Measurements from ENCODE around the gene CHRD. TPM values are rescaled to one million over a fixed set of nuclear protein-coding genes. Genes with fewer than 3 reads are reported as not detected.
A peak's percentile ranks its signal among the peaks of the same experiment; 100 is the strongest.

CHRD gene
- total and polyA plus RNA-seq, 9 of the 15 experiments (the other 6 are each of a cell fraction or from before 2014, with no cell fraction given): 0.11 to 1.3 (median 0.59) TPM; not detected in 3

GRCh38 chr3:184333190-184333589 lies 46.7 kb upstream of the CHRD start:
- peaks cover 22% of the 10 kb centered on the region for H3K79me2 ChIP-seq (ENCODE audit: control insufficient read depth, insufficient read depth, low read length)
- WGBS (ENCODE audit: insufficient coverage, low coverage, missing lambda C conversion rate): 37% methylated on average over 6 of the region's 6 CpGs
- no TSS peak for BruUV-seq (replicated peaks)
- H3K9me1 ChIP-seq (ENCODE audit: control insufficient read depth, insufficient read depth, low read length): peaks cover 11% of the 10 kb centered on the region
- CTCF ChIA-PET (ENCODE audit: low intra/inter-chr PET ratio): no interaction called here
- peaks cover 24% of the 10 kb centered on the region for H4K20me1 ChIP-seq (replicated peaks; ENCODE audit: control insufficient read depth, insufficient read depth, low read length)
- H3K27ac ChIP-seq (ENCODE audit: extremely low read depth, low read depth, low read length): peak overlapping the region; percentile 83; the same call in 2 of the 3 replicates
- H3K36me3 ChIP-seq (ENCODE audit: control insufficient read depth, insufficient read depth, low read length): peaks cover 73% of the 10 kb centered on the region
- in situ Hi-C loops (cut with MboI) (no loop called here), intact Hi-C loops (cut with micrococcal nuclease) (no loop called here)
- no peak overlapping the region for H3K4me3 ChIP-seq
- DNase-seq (ENCODE audit: extremely low read depth in 1 of 4, low spot score in 3 of 4) (peak in 1 of 4 experiments; percentile 58), ATAC-seq (no peak), FAIRE-seq (peak; percentile 48)
- no peak overlapping the region; a peak in 1 of 4 replicates for H3K9ac ChIP-seq (ENCODE audit: insufficient read depth in 1 of 2, low read depth in 2 of 2, low read length in 2 of 2)
- no peak overlapping the region for H3K4me2 ChIP-seq (ENCODE audit: insufficient read depth, low read length)
- H2AFZ ChIP-seq (ENCODE audit: low read depth, low read length): no peak overlapping the region
- no peaks in the 10 kb centered on the region for H3K9me3 ChIP-seq (replicated peaks; ENCODE audit: control insufficient read depth, insufficient read depth, low read depth, low read length)
- H3K4me1 ChIP-seq (replicated peaks in 1 of 2; ENCODE audit: control insufficient read depth in 2 of 2, insufficient read depth in 2 of 2, low read length in 2 of 2): peaks cover 49 to 51% of the 10 kb centered on the region in 2 experiments
- POLR2A ChIA-PET: interaction anchor here (0.6 to 1.4 kb wide), 5 partner anchors 9 to 159 kb away, joined by 3 to 6 read pairs (median 4); no protein-coding TSS in a partner anchor
- H3K27me3 ChIP-seq (ENCODE audit: control insufficient read depth in 2 of 2, insufficient read depth in 2 of 2, low read length in 2 of 2): no peaks in the 10 kb centered on the region
- TF ChIP-seq CAMTA2 (CRISPR knock-in tag; conservative IDR thresholded peaks at IDR 0.05) (no peak), ZNF76 (CRISPR knock-in tag; IDR thresholded peaks at IDR 0.05; ENCODE audit: borderline replicate concordance) (no peak), ARID1B (IDR thresholded peaks at IDR 0.05) (peak; percentile 69; the same call in 1 of the 2 replicates), MAX (CRISPR knock-in tag; IDR thresholded peaks at IDR 0.05) (no peak), CBFA2T3 (IDR thresholded peaks at IDR 0.05) (peak; percentile 49), DPF2 (IDR thresholded peaks at IDR 0.05) (peak; percentile 54; the same call in 1 of the 2 replicates), CTBP1 (IDR thresholded peaks at IDR 0.05; ENCODE audit: borderline replicate concordance) (peak; percentile 45; the same call in 1 of the 2 replicates), POLR2AphosphoS5 (IDR thresholded peaks at IDR 0.05; ENCODE audit: control insufficient read depth, insufficient read depth, low read depth, low read length) (peak; percentile 1; the same call in 1 of the 2 replicates), YY1 (IDR thresholded peaks at IDR 0.05; ENCODE audit: borderline replicate concordance in 1 of 3, control insufficient read depth in 1 of 3, extremely low read depth in 1 of 3, insufficient read depth in 3 of 3, insufficient read length in 1 of 3, insufficient replicate concordance in 2 of 3, low read depth in 1 of 3, low read length in 2 of 3) (peak in 1 of 3 experiments; percentile 13), STAG1 (CRISPR knock-in tag; IDR thresholded peaks at IDR 0.05; ENCODE audit: borderline replicate concordance) (no peak), TAL1 (IDR thresholded peaks at IDR 0.05) (peak; percentile 31; the same call in 1 of the 2 replicates), SMARCA4 (IDR thresholded peaks at IDR 0.05) (peak; percentile 27; the same call in 1 of the 2 replicates), MED1 (CRISPR knock-in tag; IDR thresholded peaks at IDR 0.05; ENCODE audit: borderline replicate concordance) (no peak), KDM1A (IDR thresholded peaks at IDR 0.05) (0 out of 4 replicates have a peak, but pooled peaks of 1 of the 2 experiments have one; percentile 20), E2F3 (CRISPR knock-in tag; IDR thresholded peaks at IDR 0.05) (no peak), HDGF (IDR thresholded peaks at IDR 0.05) (no peak), KHSRP (IDR thresholded peaks at IDR 0.05) (no peak), ELK1 (CRISPR knock-in tag; IDR thresholded peaks at IDR 0.05) (no peak), RCOR1 (IDR thresholded peaks at IDR 0.05; ENCODE audit: borderline replicate concordance in 1 of 2, low read depth in 2 of 2, low read length in 2 of 2) (peak in 1 of 2 experiments; percentile 38; a peak in 1 of 4 replicates), ZNF232 (CRISPR knock-in tag; IDR thresholded peaks at IDR 0.05) (no peak), FOXK1 (CRISPR knock-in tag; IDR thresholded peaks at IDR 0.05; ENCODE audit: borderline replicate concordance) (no peak), ZNF668 (CRISPR knock-in tag; IDR thresholded peaks at IDR 0.05) (no peak), HDAC1 (IDR thresholded peaks at IDR 0.05) (0 out of 4 replicates have a peak, but pooled peaks of 1 of the 2 experiments have one; percentile 9), ZNF311 (CRISPR knock-in tag; IDR thresholded peaks at IDR 0.05) (no peak)

Measured in K562 (cell line).